ENCODE data around the gene FCER1G.

Gene FCER1G

GRCh38 chr1:161258439-161259344 lies 43.6 kb downstream of the FCER1G start, which contains the start of gene PCP4L1:
Gene PCP4L1, plus strand, starts transcription at chr1:161258745. Its CDS starts 230 bp downstream, at chr1:161258975.
- DNase-seq = peak; percentile 36 to 95 (median 64)
- intact Hi-C loops (cut with DNase I) = no loop called here

GRCh38 chr1:161259345-161259702 lies 44.2 kb downstream of the FCER1G start:
- no peak for DNase-seq

GRCh38 chr1:161259765-161260164 lies 44.7 kb downstream of the FCER1G start:
- no peak for DNase-seq
- intact Hi-C loops (cut with DNase I) = no loop called here

More at GRCh38 chr1:161259345-161259702, 44.2 kb downstream of the FCER1G start:
- intact Hi-C loops (cut with DNase I) = no loop called here

- intact Hi-C loops (cut with DNase I) = no loop called here
- DNase-seq = no peak
Measured at GRCh38 chr1:161260376-161261260, 45.5 kb downstream of the FCER1G start.

GRCh38 chr1:161261261-161262235 lies 46.5 kb downstream of the FCER1G start:
- peak in 3 of 10 donors; percentile 8 to 28 (median 11) for DNase-seq
- intact Hi-C loops (cut with DNase I) = no loop called here

GRCh38 chr1:161265305-161265704 lies 50.2 kb downstream of the FCER1G start:
- DNase-seq = no peak
- intact Hi-C loops (cut with DNase I) = no loop called here

GRCh38 chr1:161266202-161266601 lies 51.1 kb downstream of the FCER1G start:
- intact Hi-C loops (cut with DNase I) = no loop called here
- no peak for DNase-seq

GRCh38 chr1:161266836-161267235 lies 51.7 kb downstream of the FCER1G start:
- intact Hi-C loops (cut with DNase I) = no loop called here

GRCh38 chr1:161267321-161267720 lies 52.2 kb downstream of the FCER1G start:
- intact Hi-C loops (cut with DNase I) = no loop called here
- DNase-seq = no peak

More at GRCh38 chr1:161266836-161267235, 51.7 kb downstream of the FCER1G start:
- no peak for DNase-seq
